H1 (cell line): ENCODE measurements around the gene RUVBL1. TPM values are rescaled to one million over a fixed set of nuclear protein-coding genes. Genes with fewer than 3 reads are reported as not detected.

ENCODE experiments used
- CTCF ChIA-PET: fragments of 300-600 bp; sonication (Branson Sonifier 250); formaldehyde crosslinking; loops from one replicate; lab custom pipeline; 2021; ENCODE audit not compliant: partially characterized antibody; lab: Charles Lee
- POLR2A ChIA-PET: fragments of 300-600 bp; sonication (Branson Sonifier 250); formaldehyde crosslinking; loops from one replicate; lab custom pipeline; 2021; ENCODE audit warnings: inconsistent platforms; ENCODE audit not compliant: partially characterized antibody; lab: Charles Lee
- DNase-seq, 2 experiments: peaks; one replicate each; pipeline versions ENCODE4 v3.0.0 to v3.0.0-alpha.2; 2010 to 2022; ENCODE audit warnings: low spot score in 2 of 2, low read depth in 1 of 2, mixed read lengths in 1 of 2
- FAIRE-seq: peaks from 2 replicates; lab custom pipeline; 2011; peaks lifted over from hg19 to GRCh38; lab: Jason Lieb, UNC
- H2AFZ ChIP-seq: 2 replicates; pipeline ENCODE4 v1.8.1; 2012; ENCODE audit warnings: low read length, inconsistent platforms
- H2AK5ac ChIP-seq: 2 replicates; pipeline ENCODE4 v1.6.1; 2013; ENCODE audit warnings: low read depth, low read length
- H2BK120ac ChIP-seq: replicated peaks from 2 replicates; pipeline ENCODE3; 2013; ENCODE audit warnings: low read depth, low read length, inconsistent platforms
- H2BK12ac ChIP-seq: 2 replicates; pipeline ENCODE4 v1.6.1; 2013; ENCODE audit warnings: low read depth, low read length
- H2BK15ac ChIP-seq: 2 replicates; pipeline ENCODE4 v1.6.1; 2013; ENCODE audit warnings: low read length
- H2BK20ac ChIP-seq: 2 replicates; pipeline ENCODE4 v1.6.1; 2013; ENCODE audit warnings: low read length
- H2BK5ac ChIP-seq: 2 replicates; pipeline ENCODE4 v1.6.1; 2013; ENCODE audit warnings: low read depth, low read length
- H3K14ac ChIP-seq: 2 replicates; pipeline ENCODE4 v1.6.1; 2013; ENCODE audit warnings: inconsistent platforms; ENCODE audit not compliant: insufficient read length
- H3K18ac ChIP-seq: 2 replicates; pipeline ENCODE4 v1.6.1; 2013; ENCODE audit warnings: low read length; ENCODE audit errors: extremely low read depth
- H3K23ac ChIP-seq: 2 replicates; pipeline ENCODE4 v1.6.1; 2013; ENCODE audit warnings: inconsistent platforms; ENCODE audit not compliant: insufficient read length
- H3K23me2 ChIP-seq: 2 replicates; pipeline ENCODE4 v1.6.1; 2013; ENCODE audit warnings: low read depth, low read length
- H3K27ac ChIP-seq: 2 replicates; pipeline ENCODE4 v1.6.1; 2011; ENCODE audit warnings: low read depth, low read length, inconsistent platforms
- H3K27me3 ChIP-seq, 4 experiments: replicated peaks in 1 of 4; 1 replicate in 1 of 4; 2 replicates in 3 of 4; pipeline versions ENCODE4 v1.6.1 to v1.8.1; 2011 to 2013; ENCODE audit warnings: low read length in 3 of 4, mild to moderate bottlenecking in 3 of 4, inconsistent platforms in 2 of 4, mixed read lengths in 2 of 4, moderate library complexity in 1 of 4; ENCODE audit not compliant: control insufficient read depth in 3 of 4, insufficient read depth in 3 of 4; ENCODE audit errors: extremely low read depth in 1 of 4
- H3K36me3 ChIP-seq, 4 experiments: 2 replicates each; pipeline versions ENCODE4 v1.6.1 to v1.8.1; 2011 to 2013; ENCODE audit warnings: mild to moderate bottlenecking in 4 of 4, low read length in 3 of 4, moderate library complexity in 2 of 4, control low read depth in 1 of 4, inconsistent platforms in 1 of 4; ENCODE audit not compliant: insufficient read depth in 4 of 4, control insufficient read depth in 2 of 4
- H3K4ac ChIP-seq: replicated peaks from 2 replicates; pipeline ENCODE3; 2013; ENCODE audit warnings: low read length, low read depth, mixed read lengths, inconsistent platforms; ENCODE audit not compliant: insufficient read length
- H3K4me1 ChIP-seq, 4 experiments: replicated peaks in 1 of 4; 1 replicate in 1 of 4; 2 replicates in 3 of 4; pipeline versions ENCODE4 v1.6.1 to v1.8.1; 2011 to 2013; ENCODE audit warnings: low read length in 3 of 4, inconsistent platforms in 2 of 4, mixed read lengths in 1 of 4; ENCODE audit not compliant: insufficient read depth in 4 of 4, control insufficient read depth in 3 of 4
- H3K4me2 ChIP-seq, 2 experiments: 2 replicates each; pipeline versions ENCODE4 v1.6.1 to v1.8.1; 2011 to 2013; ENCODE audit warnings: low read depth in 2 of 2, low read length in 2 of 2, control low read depth in 1 of 2, inconsistent platforms in 1 of 2, mild to moderate bottlenecking in 1 of 2; ENCODE audit not compliant: insufficient read depth in 1 of 2
- H3K4me3 ChIP-seq, 4 experiments: fragments of 200-600, 300-600 bp in 1 of 4; sonication (generic), shearing (Covaris generic), sonication (Bioruptor Twin) in 1 of 4; 2 replicates each; pipeline versions ENCODE4 v1.5.1 to v1.8.1; 2011 to 2016; ENCODE audit warnings: low read length in 4 of 4, low read depth in 3 of 4, control low read depth in 2 of 4, inconsistent platforms in 2 of 4, mild to moderate bottlenecking in 2 of 4, mixed read lengths in 1 of 4, moderate library complexity in 1 of 4; ENCODE audit not compliant: insufficient read depth in 2 of 4; ENCODE audit errors: extremely low read depth in 1 of 4
- H3K56ac ChIP-seq: replicated peaks from 2 replicates; pipeline ENCODE3; 2013; ENCODE audit warnings: low read depth, mild to moderate bottlenecking, mixed read lengths, low read length, inconsistent platforms; ENCODE audit not compliant: insufficient read length
- H3K79me1 ChIP-seq: 2 replicates; pipeline ENCODE4 v1.6.1; 2013; ENCODE audit warnings: low read depth, low read length, control low read depth
- H3K79me2 ChIP-seq, 2 experiments: 2 replicates each; pipeline versions ENCODE4 v1.6.1 to v1.8.1; 2012 to 2013; ENCODE audit warnings: low read length in 2 of 2, mild to moderate bottlenecking in 2 of 2, inconsistent platforms in 1 of 2; ENCODE audit not compliant: insufficient read depth in 2 of 2, control insufficient read depth in 1 of 2
- H3K9ac ChIP-seq, 4 experiments: replicated peaks in 1 of 4; 1 replicate in 1 of 4; 2 replicates in 3 of 4; pipeline versions ENCODE4 v1.6.1 to v1.8.1; 2011 to 2013; ENCODE audit warnings: low read depth in 3 of 4, low read length in 3 of 4, control low read depth in 2 of 4, mild to moderate bottlenecking in 2 of 4, moderate library complexity in 2 of 4, inconsistent platforms in 1 of 4; ENCODE audit errors: extremely low read depth in 1 of 4
- H3K9me3 ChIP-seq, 2 experiments: 2 replicates each; pipeline versions ENCODE4 v1.6.1 to v1.8.1; 2012 to 2013; ENCODE audit warnings: mild to moderate bottlenecking in 2 of 2, moderate library complexity in 2 of 2, control low read depth in 1 of 2, inconsistent platforms in 1 of 2, low read depth in 1 of 2, low read length in 1 of 2, mixed read lengths in 1 of 2; ENCODE audit not compliant: insufficient read depth in 2 of 2
- H4K20me1 ChIP-seq, 2 experiments: replicated peaks in 1 of 2; 2 replicates each; pipeline versions ENCODE3 to v1.8.1; 2011 to 2013; ENCODE audit warnings: inconsistent platforms in 2 of 2, low read length in 2 of 2, mild to moderate bottlenecking in 1 of 2; ENCODE audit not compliant: insufficient read depth in 2 of 2, control insufficient read depth in 1 of 2
- H4K5ac ChIP-seq: 2 replicates; pipeline ENCODE4 v1.6.1; 2013; ENCODE audit warnings: low read length, low read depth, mixed read lengths, inconsistent platforms; ENCODE audit not compliant: insufficient read length
- H4K8ac ChIP-seq: 2 replicates; pipeline ENCODE4 v1.8.0; 2013; ENCODE audit warnings: mild to moderate bottlenecking, moderate library complexity, low read length, inconsistent platforms; ENCODE audit not compliant: insufficient read depth; ENCODE audit errors: extremely low read depth
- H4K91ac ChIP-seq: replicated peaks from 2 replicates; pipeline ENCODE3; 2013; ENCODE audit warnings: low read length, mixed read lengths, inconsistent platforms; ENCODE audit not compliant: insufficient read length
- BCL11A ChIP-seq, 2 experiments: IDR thresholded peaks; one replicate each; pipeline ENCODE4 v1.6.1; 2011; ENCODE audit warnings: low read depth in 2 of 2, low read length in 2 of 2, mild to moderate bottlenecking in 2 of 2
- CREB1 ChIP-seq: IDR thresholded peaks from 2 replicates; pipeline ENCODE4 v1.6.1; 2012; ENCODE audit warnings: inconsistent platforms
- EZH2 ChIP-seq: fragments of 200-600 bp; sonication (generic); IDR thresholded peaks from 2 replicates; pipeline ENCODE4 v1.7.1; 2012; ENCODE audit warnings: low read depth, mild to moderate bottlenecking, moderate library complexity, low read length, inconsistent platforms; ENCODE audit not compliant: severe bottlenecking
- HDAC6 ChIP-seq: IDR thresholded peaks from one replicate; pipeline ENCODE4 v1.7.1; 2012; ENCODE audit warnings: low read depth, mild to moderate bottlenecking, inconsistent platforms, low read length, moderate library complexity
- MAFK ChIP-seq: IDR thresholded peaks from 2 replicates; pipeline ENCODE4 v1.6.1; 2012; ENCODE audit warnings: low read depth, mild to moderate bottlenecking, improper control_type of control experiment, low read length
- MAX ChIP-seq: IDR thresholded peaks from 2 replicates; pipeline ENCODE4 v1.6.1; 2012; ENCODE audit warnings: inconsistent platforms
- POU5F1 ChIP-seq: IDR thresholded peaks from 2 replicates; pipeline ENCODE4 v1.6.1; 2011; ENCODE audit warnings: low read depth, mild to moderate bottlenecking, low read length, moderate library complexity
- RXRA ChIP-seq: IDR thresholded peaks from 2 replicates; pipeline ENCODE4 v1.6.1; 2011; ENCODE audit warnings: low read depth, mild to moderate bottlenecking, low read length, moderate library complexity; ENCODE audit not compliant: insufficient read depth
- SAP30 ChIP-seq: fragments of 300-600 bp; sonication (generic); IDR thresholded peaks from 2 replicates; pipeline ENCODE4 v1.7.1; 2012; ENCODE audit warnings: low read length, moderate library complexity, mild to moderate bottlenecking, inconsistent platforms; ENCODE audit not compliant: insufficient read depth, insufficient replicate concordance
- SIX5 ChIP-seq: IDR thresholded peaks from 2 replicates; pipeline ENCODE4 v1.6.1; 2011; ENCODE audit warnings: mild to moderate bottlenecking, low read depth, low read length
- WGBS, 2 experiments: shearing (Covaris generic) in 1 of 2; methylation state at CpG; one replicate each; pipeline versions ENCODE4 v1.1.6 to v1.1.7; 2013 to 2015; ENCODE audit warnings: low lambda C conversion rate in 2 of 2, mixed read lengths in 2 of 2, inconsistent platforms in 1 of 2, low coverage in 1 of 2, missing lambda C conversion rate in 1 of 2; ENCODE audit not compliant: insufficient replicate concordance in 2 of 2, insufficient coverage in 1 of 2, insufficient read length in 1 of 2; ENCODE audit errors: extremely low coverage in 1 of 2, missing lambda C conversion rate in 1 of 2; 5-methylcytosine and 5-hydroxymethylcytosine counted together
- polyA plus RNA-seq, 7 experiments: library from polyadenylated mRNA; depleted of rRNA in 3 of 7; stranded (reverse) in 5 of 7; unstranded in 2 of 7; fragments of >200 nt in 5 of 7; fragments of 200-250 nt in 2 of 7; gene quantifications; 1 replicate in 5 of 7; 2 replicates in 1 of 7; 4 replicates in 1 of 7; pipeline versions ENCODE4 v1.2.1 to v1.2.3, GENCODE V29; 2011 to 2013; ENCODE audit warnings: missing spikeins in 2 of 7, mixed read lengths in 2 of 7
- total RNA-seq: library from RNA; stranded (reverse); fragmentation: NEBNext Ultra II Directional; extraction: Animal tissue kit (Norgen Biotek cat#: 25700); gene quantifications from 2 replicates; pipeline ENCODE4 v1.2.1, GENCODE V29; 2021
- TF ChIP-seq, protein P1 (sequence below): IDR thresholded peaks from 2 replicates; pipeline ENCODE4 v1.6.1; 2011; ENCODE audit warnings: low read depth, mild to moderate bottlenecking, low read length; ENCODE audit not compliant: insufficient read depth

The RUVBL1 gene
- total and polyA plus RNA-seq, 2 of the 8 experiments (the other 6 are each of a cell fraction or from before 2014, with no cell fraction given), result 112 to 135 TPM

GRCh38 chr3:128152419-128153155 is 29.0 kb upstream of the RUVBL1 start:
- Histone ChIP-seq H3K14ac (no peak overlapping the region), H2AFZ (peak overlapping the region; percentile 96; the same call in 1 of the 2 replicates), H3K36me3 (peaks cover 0 to 4% (median 2%) of the 10 kb centered on the region in 4 experiments; a peak in 2 of 8 replicates), H3K27ac (no peak overlapping the region), H3K4me3 (peak overlapping the region; percentile 77 to 92 (median 84)), H3K4ac (no peak overlapping the region), H2BK120ac (no peak overlapping the region), H2BK12ac (no peak overlapping the region; the same call in 1 of the 2 replicates), H2BK15ac (no peak overlapping the region), H3K4me1 (peaks cover 0 to 1% (median 0%) of the 10 kb centered on the region in 4 experiments; a peak in 1 of 7 replicates), H3K23me2 (no peaks in the 10 kb centered on the region; the same call in 1 of the 2 replicates), H3K9me3 (peaks cover 2 to 5% of the 10 kb centered on the region in 2 experiments; a peak in 2 of 4 replicates), H4K8ac (no peak overlapping the region; the same call in 1 of the 2 replicates), H2AK5ac (no peak overlapping the region), H3K9ac (no peak overlapping the region; a peak in 1 of 7 replicates), H4K91ac (no peak overlapping the region), H3K27me3 (no peaks in the 10 kb centered on the region; a peak in 1 of 7 replicates), H3K18ac (no peak overlapping the region), H3K4me2 (peak overlapping the region; percentile 64 to 81), H2BK20ac (no peak overlapping the region), H3K56ac (no peak overlapping the region), H3K79me1 (no peaks in the 10 kb centered on the region), H4K5ac (no peak overlapping the region), H3K23ac (no peak overlapping the region), H2BK5ac (no peak overlapping the region), H4K20me1 (peaks cover 0 to 1% of the 10 kb centered on the region in 2 experiments), H3K79me2 (no peaks in the 10 kb centered on the region)
- WGBS, 2 experiments, result 74% methylated on average over 10 of the region's 29 CpGs; no CpG with 5 or more reads in 1 of the 2 experiments
- POLR2A ChIA-PET, result interaction anchor here (0.8 to 1.9 kb wide), 3 partner anchors 8 to 45 kb away, joined by 3 to 11 read pairs (median 7); partner anchors contain the start of gene RUVBL1
- CTCF ChIA-PET, result no interaction called here
- DNase-seq, result no peak
- no peak for FAIRE-seq
- TF ChIP-seq MAX (no peak), RXRA (no peak), MAFK (no peak), EZH2 (no peak), SAP30 (no peak), POU5F1 (no peak), HDAC6 (no peak), SIX5 (no peak), BCL11A (IDR thresholded peaks at IDR 0.05; ENCODE audit: low read depth in 2 of 2, low read length in 2 of 2) (no peak), CREB1 (no peak)
- TF ChIP-seq, protein P1, sequence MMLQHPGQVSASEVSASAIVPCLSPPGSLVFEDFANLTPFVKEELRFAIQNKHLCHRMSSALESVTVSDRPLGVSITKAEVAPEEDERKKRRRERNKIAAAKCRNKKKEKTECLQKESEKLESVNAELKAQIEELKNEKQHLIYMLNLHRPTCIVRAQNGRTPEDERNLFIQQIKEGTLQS, result no peak
